Suprapubic skin (tissue), 4 donors: ENCODE measurements around the gene FOXK2.

Experiments used
- EP300 ChIP-seq: sonication (generic); formaldehyde crosslinking; IDR thresholded peaks from one replicate; pipeline ENCODE4 v1.6.1; 2017; ENCODE audit warnings: antibody characterized with exemption
- POLR2AphosphoS5 ChIP-seq, 3 donors: sonication (generic); formaldehyde crosslinking; IDR thresholded peaks; one replicate each; pipeline ENCODE4 v1.6.1; 2017; ENCODE audit warnings: antibody characterized with exemption in 3 of 3
- TF ChIP-seq, protein P1 (sequence below), 2 donors: fragments of 200-600 bp in 1 of 2; fragments of 450-650 bp in 1 of 2; sonication (generic) in 1 of 2; IDR thresholded peaks; one replicate each; pipeline ENCODE4 v1.5.1; 2016 to 2019; ENCODE audit warnings: antibody characterized with exemption in 2 of 2, mild to moderate bottlenecking in 1 of 2, moderate library complexity in 1 of 2

DNA sequence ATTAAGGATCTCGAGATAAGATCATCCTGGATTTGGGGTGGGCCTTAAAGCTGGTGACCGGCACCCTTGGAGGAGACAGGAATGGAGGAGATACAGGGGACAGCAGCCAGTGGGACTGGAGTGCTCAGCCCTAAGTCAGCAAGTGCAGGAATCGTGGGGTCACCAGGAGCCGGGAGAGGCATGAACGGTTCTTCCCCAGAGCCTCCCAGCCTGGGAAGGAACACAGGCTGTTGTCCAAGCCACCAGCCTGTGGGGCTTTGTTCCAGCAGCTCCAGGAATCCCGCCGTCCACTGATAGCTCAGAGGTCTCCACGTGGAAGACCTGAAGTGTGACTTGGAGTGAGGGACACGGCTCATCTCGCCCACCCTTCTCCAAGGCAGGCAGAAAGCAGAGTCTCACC is 131.2 kb downstream of the FOXK2 start:
- TF ChIP-seq, protein P1, sequence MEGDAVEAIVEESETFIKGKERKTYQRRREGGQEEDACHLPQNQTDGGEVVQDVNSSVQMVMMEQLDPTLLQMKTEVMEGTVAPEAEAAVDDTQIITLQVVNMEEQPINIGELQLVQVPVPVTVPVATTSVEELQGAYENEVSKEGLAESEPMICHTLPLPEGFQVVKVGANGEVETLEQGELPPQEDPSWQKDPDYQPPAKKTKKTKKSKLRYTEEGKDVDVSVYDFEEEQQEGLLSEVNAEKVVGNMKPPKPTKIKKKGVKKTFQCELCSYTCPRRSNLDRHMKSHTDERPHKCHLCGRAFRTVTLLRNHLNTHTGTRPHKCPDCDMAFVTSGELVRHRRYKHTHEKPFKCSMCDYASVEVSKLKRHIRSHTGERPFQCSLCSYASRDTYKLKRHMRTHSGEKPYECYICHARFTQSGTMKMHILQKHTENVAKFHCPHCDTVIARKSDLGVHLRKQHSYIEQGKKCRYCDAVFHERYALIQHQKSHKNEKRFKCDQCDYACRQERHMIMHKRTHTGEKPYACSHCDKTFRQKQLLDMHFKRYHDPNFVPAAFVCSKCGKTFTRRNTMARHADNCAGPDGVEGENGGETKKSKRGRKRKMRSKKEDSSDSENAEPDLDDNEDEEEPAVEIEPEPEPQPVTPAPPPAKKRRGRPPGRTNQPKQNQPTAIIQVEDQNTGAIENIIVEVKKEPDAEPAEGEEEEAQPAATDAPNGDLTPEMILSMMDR (IDR thresholded peaks at IDR 0.05): no peak
- TF ChIP-seq EP300 (no peak), POLR2AphosphoS5 (IDR thresholded peaks at IDR 0.05) (no peak)
